WERI-Rb-1 (cell line): ENCODE measurements around the gene FGF14.

ENCODE experiments used
- DNase-seq: peaks from one replicate; pipeline ENCODE4 v3.0.0-alpha.2; 2020
- H3K27ac ChIP-seq: fragments of 250-450 bp; sonication (Bioruptor Pico); 2 replicates; pipeline ENCODE4 v1.5.1; 2020; ENCODE audit warnings: mild to moderate bottlenecking, moderate library complexity
- H3K27me3 ChIP-seq: fragments of 250-450 bp; sonication (Bioruptor Pico); 2 replicates; pipeline ENCODE4 v1.5.1; 2021; ENCODE audit warnings: mild to moderate bottlenecking, low read depth, moderate library complexity; ENCODE audit not compliant: insufficient read depth, severe bottlenecking
- H3K36me3 ChIP-seq: fragments of 250-450 bp; sonication (Bioruptor Pico); 2 replicates; pipeline ENCODE4 v1.5.1; 2020; ENCODE audit warnings: mild to moderate bottlenecking, moderate library complexity
- H3K4me3 ChIP-seq: 2 replicates; pipeline ENCODE4 v1.5.1; 2011; ENCODE audit warnings: low read depth, mild to moderate bottlenecking, control low read depth, low read length
- H3K9me3 ChIP-seq: fragments of 250-450 bp; sonication (Bioruptor Pico); 2 replicates; pipeline ENCODE4 v1.5.1; 2021; ENCODE audit warnings: mild to moderate bottlenecking, moderate library complexity; ENCODE audit not compliant: severe bottlenecking
- TF ChIP-seq, protein P1 (sequence below): IDR thresholded peaks from 2 replicates; pipeline ENCODE4 v1.5.1; 2011; ENCODE audit warnings: low read depth, mild to moderate bottlenecking, control low read depth, inconsistent platforms, low read length

The FGF14 gene

DNA sequence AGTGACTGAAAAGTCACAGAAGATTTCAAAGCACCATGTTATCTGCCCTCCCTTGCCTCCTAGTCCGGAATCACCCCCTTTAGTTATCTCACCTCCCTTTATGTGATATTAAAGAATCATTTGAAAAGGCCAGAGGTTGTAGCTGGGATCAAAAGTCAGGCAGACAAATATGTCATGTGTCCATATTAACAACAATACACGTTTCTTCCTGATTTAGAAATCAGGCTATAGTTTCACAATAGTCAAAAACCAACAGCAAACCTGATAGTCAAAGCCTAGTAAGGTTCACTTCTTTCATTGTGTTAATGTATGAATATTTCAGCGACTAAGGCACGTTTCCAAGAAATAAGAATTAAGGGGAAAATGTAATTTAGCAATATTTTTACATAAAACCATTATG is 622.7 kb downstream of the FGF14 start:
- DNase-seq, result no peak
- no peaks in the 10 kb centered on the region for H3K27me3 ChIP-seq
- no peak overlapping the region for H3K4me3 ChIP-seq
- TF ChIP-seq, protein P1, sequence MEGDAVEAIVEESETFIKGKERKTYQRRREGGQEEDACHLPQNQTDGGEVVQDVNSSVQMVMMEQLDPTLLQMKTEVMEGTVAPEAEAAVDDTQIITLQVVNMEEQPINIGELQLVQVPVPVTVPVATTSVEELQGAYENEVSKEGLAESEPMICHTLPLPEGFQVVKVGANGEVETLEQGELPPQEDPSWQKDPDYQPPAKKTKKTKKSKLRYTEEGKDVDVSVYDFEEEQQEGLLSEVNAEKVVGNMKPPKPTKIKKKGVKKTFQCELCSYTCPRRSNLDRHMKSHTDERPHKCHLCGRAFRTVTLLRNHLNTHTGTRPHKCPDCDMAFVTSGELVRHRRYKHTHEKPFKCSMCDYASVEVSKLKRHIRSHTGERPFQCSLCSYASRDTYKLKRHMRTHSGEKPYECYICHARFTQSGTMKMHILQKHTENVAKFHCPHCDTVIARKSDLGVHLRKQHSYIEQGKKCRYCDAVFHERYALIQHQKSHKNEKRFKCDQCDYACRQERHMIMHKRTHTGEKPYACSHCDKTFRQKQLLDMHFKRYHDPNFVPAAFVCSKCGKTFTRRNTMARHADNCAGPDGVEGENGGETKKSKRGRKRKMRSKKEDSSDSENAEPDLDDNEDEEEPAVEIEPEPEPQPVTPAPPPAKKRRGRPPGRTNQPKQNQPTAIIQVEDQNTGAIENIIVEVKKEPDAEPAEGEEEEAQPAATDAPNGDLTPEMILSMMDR, result no peak
- no peak overlapping the region for H3K27ac ChIP-seq
- H3K36me3 ChIP-seq, result no peaks in the 10 kb centered on the region
- H3K9me3 ChIP-seq, result no peaks in the 10 kb centered on the region

DNA sequence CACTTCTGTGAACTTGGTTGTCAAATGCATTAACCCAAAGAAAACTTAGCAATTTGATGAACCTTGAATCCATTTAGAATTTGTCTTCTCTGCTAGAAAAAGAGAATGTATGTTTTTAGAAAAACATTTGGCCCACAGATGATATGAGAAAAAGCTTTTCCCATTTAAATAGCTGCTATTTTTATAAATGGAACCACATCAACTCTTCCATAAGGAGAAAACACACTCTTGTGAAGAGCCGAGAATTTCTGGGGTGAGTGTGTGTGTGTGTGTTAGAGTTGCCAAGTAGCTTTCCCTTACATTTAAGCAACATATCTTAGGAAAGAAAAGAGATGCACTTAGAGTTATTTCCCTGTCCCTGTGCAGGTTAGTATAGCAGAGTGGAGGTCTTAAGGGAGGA is 626.6 kb downstream of the FGF14 start:
- no peaks in the 10 kb centered on the region for H3K27me3 ChIP-seq
- TF ChIP-seq, protein P1, result no peak

GRCh38 chr13:101774393-101774792 is 627.5 kb downstream of the FGF14 start:
- Histone ChIP-seq H3K9me3 (no peaks in the 10 kb centered on the region), H3K4me3 (no peak overlapping the region), H3K27ac (no peak overlapping the region), H3K27me3 (no peaks in the 10 kb centered on the region), H3K36me3 (no peaks in the 10 kb centered on the region)
- TF ChIP-seq, protein P1, result no peak
- no peak for DNase-seq

More for the DNA sequence above, 626.6 kb downstream of the FGF14 start:
- no peak overlapping the region for H3K4me3 ChIP-seq
- DNase-seq, result no peak
- no peaks in the 10 kb centered on the region for H3K9me3 ChIP-seq
- no peak overlapping the region for H3K27ac ChIP-seq
- H3K36me3 ChIP-seq, result no peaks in the 10 kb centered on the region

DNA sequence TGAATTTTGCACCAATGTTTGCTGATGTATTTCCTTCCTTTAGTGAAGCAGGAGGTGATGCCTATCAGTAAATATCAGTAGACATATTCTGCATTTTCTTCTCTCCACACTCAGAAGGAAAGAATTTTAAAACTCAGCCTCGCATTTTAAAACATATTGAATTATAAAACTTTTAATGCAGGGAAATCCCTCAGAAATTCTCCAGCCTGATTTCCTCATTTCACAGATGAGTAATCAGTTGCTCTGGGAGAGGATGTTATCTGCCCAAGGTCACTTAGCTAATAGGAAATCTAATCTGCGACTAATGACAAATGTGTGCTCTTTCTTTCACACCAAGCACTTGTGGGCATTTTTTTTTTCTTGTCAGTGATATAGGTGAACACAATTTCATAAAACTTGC is 628.8 kb downstream of the FGF14 start:
- TF ChIP-seq, protein P1, result no peak
- H3K27ac ChIP-seq, result no peak overlapping the region
- no peaks in the 10 kb centered on the region for H3K27me3 ChIP-seq
- no peak overlapping the region for H3K4me3 ChIP-seq
- DNase-seq, result no peak
- H3K9me3 ChIP-seq, result peaks cover 2% of the 10 kb centered on the region
- H3K36me3 ChIP-seq, result no peaks in the 10 kb centered on the region

DNA sequence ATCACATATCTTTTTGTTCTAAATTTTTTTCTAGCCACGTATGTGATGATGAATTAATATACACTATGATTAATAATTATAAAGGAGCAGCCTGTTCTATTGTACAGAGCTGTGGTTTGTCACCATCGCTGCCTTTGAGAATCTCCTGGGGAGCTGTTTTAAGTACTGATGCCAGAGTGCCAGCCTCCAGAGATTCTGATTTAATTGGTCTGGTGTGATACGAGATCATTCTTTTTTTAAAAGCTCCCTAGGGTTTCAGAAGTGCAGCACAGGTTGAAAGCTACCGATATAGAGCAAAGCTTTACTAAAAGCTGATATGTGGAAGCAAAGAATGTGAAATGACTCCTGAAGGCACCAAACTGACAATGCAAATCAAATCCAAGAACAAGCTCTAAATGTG is 634.7 kb downstream of the FGF14 start:
- Histone ChIP-seq H3K27me3 (no peaks in the 10 kb centered on the region), H3K4me3 (no peak overlapping the region), H3K9me3 (peaks cover 2% of the 10 kb centered on the region), H3K27ac (no peak overlapping the region), H3K36me3 (no peaks in the 10 kb centered on the region)
- TF ChIP-seq, protein P1, result no peak
- no peak for DNase-seq

DNA sequence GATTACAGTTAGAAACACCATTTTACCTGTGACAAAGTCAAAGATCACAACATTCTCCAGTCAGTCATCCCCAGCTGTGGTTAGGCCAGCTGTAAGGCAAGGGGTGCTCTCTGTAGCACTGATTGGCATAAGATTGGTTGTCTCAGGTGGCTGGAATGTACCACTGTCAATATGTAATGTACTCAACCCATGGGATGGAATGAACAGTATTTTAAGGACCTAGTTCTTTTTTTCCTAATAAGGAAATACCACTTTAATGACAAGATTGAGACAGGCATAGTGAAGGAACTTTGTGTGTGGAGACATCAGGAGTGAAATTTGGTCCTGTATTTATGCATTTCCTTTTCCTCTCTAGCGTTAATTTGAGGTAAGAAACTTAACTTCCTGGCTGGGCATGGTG is 638.7 kb downstream of the FGF14 start:
- Histone ChIP-seq H3K27ac (no peak overlapping the region), H3K27me3 (no peaks in the 10 kb centered on the region), H3K36me3 (no peaks in the 10 kb centered on the region), H3K4me3 (no peak overlapping the region), H3K9me3 (no peaks in the 10 kb centered on the region)
- no peak for DNase-seq
- TF ChIP-seq, protein P1, result no peak
